Esophagus squamous epithelium (tissue), 5 donors: ENCODE data around the gene VEPH1. TPM values are rescaled to one million over a fixed set of nuclear protein-coding genes. Genes with fewer than 3 reads are reported as not detected.

Experiments used
- DNase-seq: peaks from one replicate; lab custom pipeline; 2025; lab: John Stamatoyannopoulos, UW
- H3K27ac ChIP-seq, 4 donors: fragments of 200-600 bp; sonication (generic); one replicate each; pipeline ENCODE4 v1.5.1; 2016 to 2019; ENCODE audit warnings: mild to moderate bottlenecking in 1 of 4
- H3K27me3 ChIP-seq, 4 donors: fragments of 200-600 bp; sonication (generic); 1 replicate in 3 of 4; 2 replicates in 1 of 4; pipeline versions ENCODE4 v1.5.1 to v1.6.0; 2017 to 2021; ENCODE audit warnings: antibody characterized with exemption in 1 of 4
- H3K36me3 ChIP-seq, 3 donors: fragments of 200-600 bp; sonication (generic); one replicate each; pipeline ENCODE4 v1.5.1; 2016 to 2019
- H3K4me1 ChIP-seq, 3 donors: fragments of 200-600 bp; sonication (generic); one replicate each; pipeline ENCODE4 v1.5.1; 2017 to 2019
- H3K4me3 ChIP-seq, 4 donors: fragments of 200-600 bp; sonication (generic); 1 replicate in 3 of 4; 2 replicates in 1 of 4; pipeline ENCODE4 v1.5.1; 2016 to 2019; ENCODE audit warnings: mild to moderate bottlenecking in 2 of 4, moderate library complexity in 1 of 4
- H3K9me3 ChIP-seq, 3 donors: fragments of 200-600 bp; sonication (generic); one replicate each; pipeline ENCODE4 v1.5.1; 2016 to 2019
- POLR2A ChIP-seq, 4 donors: fragments of 450-650 bp; IDR thresholded peaks; one replicate each; pipeline ENCODE4 v1.6.1; 2017; ENCODE audit warnings: antibody characterized with exemption in 4 of 4, mild to moderate bottlenecking in 4 of 4, moderate library complexity in 3 of 4
- WGBS, 2 donors: methylation state at CpG; one replicate each; pipeline ENCODE4 v1.1.5; 2018; 5-methylcytosine and 5-hydroxymethylcytosine counted together
- intact Hi-C: fragments of 100-400 bp; cut with DNase I; formaldehyde crosslinking; loops from one replicate; pipeline ENCODE4 v1.15.0; 2022
- total RNA-seq, 4 donors: library from RNA; depleted of rRNA; stranded (reverse); fragments of >200 nt; gene quantifications; one replicate each; pipeline ENCODE4 v1.1.0, GENCODE V29; 2016
- TF ChIP-seq, protein P1 (sequence below), 6 experiments: fragments of 450-650 bp in 4 of 6; fragments of 200-600 bp in 2 of 6; sonication (generic) in 2 of 6; IDR thresholded peaks; one replicate each; pipeline ENCODE4 v1.5.1; 2016 to 2019; ENCODE audit warnings: antibody characterized with exemption in 6 of 6, mild to moderate bottlenecking in 4 of 6, moderate library complexity in 4 of 6
- donor health status: DM: yes; HTN: yes; CAD: no.

VEPH1 gene
- total RNA-seq, 4 donors from 2014 or later: not detected

DNA sequence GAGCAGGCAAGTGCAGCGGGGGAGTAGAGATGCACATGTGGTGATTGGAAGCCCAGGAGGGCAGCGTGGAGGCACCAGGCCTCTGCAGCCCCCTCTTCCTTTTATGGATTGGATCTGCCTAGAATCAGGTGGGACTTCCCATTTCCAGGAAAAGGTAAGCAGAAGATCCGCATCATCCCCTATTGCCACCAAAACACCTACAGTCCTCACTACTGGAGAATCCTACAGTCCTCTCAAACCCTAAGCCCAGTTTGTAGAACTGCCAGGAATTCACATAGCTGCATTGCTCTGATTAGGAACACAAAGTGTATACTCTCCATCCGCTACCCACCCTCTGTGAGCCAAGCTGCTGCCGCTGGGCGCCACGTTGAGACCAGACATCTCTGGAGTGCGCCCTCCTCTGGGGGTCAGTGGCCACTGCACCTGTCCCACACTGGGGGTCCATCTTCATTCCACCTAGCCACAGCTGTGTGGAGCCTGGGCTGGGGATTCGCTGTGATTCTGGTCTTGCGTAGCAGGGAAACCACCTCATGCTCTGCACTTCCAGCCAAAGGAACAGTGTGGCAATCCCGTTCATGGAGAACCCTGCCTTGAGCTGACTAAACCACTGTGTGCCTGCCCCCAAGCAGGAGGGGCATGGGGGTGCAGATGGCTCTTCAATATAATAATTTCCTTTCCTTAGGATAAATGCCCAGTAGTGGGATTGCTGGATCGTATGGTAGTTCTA, 155.5 kb downstream of the VEPH1 start:
- no peak overlapping the region for H3K27ac ChIP-seq

DNA sequence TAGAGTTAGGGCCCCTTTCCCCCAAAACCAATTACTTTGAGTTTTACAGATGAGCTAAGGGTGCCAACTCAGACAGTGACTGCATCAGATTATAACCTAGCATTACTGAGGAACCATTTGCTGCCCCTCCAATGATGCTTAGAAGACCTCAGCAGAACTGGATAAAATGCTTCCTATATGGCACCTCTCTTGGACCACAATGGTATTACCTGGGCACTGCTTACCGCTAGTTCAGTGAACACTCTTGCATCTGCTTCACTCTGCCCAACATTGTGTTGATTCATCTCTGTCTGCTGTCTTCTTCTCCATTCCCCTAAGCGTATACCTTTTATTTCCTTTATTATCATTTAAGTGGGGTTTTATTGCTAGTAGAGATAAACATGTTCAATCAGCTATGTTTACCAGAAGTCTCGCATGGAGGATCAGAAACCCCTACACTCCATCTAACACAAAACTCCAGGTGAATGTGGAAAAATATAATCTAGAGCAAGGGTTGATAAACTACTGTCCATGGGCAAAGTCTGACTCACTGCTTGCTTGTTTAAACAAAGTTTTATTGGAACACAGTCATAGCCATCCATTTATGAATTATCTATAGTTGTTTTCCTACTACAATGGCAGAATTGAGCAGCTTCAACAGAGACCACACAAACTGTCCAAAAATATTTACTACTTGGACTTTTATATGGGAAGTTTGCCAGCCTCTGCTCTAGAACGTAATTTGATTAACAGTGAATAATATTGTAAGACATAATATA, 166.8 kb downstream of the VEPH1 start:
- H3K4me1 ChIP-seq: no peaks in the 10 kb centered on the region
- no peaks in the 10 kb centered on the region for H3K36me3 ChIP-seq
- H3K27me3 ChIP-seq: no peaks in the 10 kb centered on the region
- H3K9me3 ChIP-seq: peaks cover 0 to 9% (median 0%) of the 10 kb centered on the region in 3 donors
- no peak overlapping the region for H3K4me3 ChIP-seq
- TF ChIP-seq, protein P1, sequence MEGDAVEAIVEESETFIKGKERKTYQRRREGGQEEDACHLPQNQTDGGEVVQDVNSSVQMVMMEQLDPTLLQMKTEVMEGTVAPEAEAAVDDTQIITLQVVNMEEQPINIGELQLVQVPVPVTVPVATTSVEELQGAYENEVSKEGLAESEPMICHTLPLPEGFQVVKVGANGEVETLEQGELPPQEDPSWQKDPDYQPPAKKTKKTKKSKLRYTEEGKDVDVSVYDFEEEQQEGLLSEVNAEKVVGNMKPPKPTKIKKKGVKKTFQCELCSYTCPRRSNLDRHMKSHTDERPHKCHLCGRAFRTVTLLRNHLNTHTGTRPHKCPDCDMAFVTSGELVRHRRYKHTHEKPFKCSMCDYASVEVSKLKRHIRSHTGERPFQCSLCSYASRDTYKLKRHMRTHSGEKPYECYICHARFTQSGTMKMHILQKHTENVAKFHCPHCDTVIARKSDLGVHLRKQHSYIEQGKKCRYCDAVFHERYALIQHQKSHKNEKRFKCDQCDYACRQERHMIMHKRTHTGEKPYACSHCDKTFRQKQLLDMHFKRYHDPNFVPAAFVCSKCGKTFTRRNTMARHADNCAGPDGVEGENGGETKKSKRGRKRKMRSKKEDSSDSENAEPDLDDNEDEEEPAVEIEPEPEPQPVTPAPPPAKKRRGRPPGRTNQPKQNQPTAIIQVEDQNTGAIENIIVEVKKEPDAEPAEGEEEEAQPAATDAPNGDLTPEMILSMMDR (IDR thresholded peaks at IDR 0.05): no peak
- TF ChIP-seq POLR2A (IDR thresholded peaks at IDR 0.05): no peak
- intact Hi-C loops: no loop called here
- WGBS, 2 donors: 77 to 78% methylated on average over 4 of the region's 4 CpGs
- no peak overlapping the region for H3K27ac ChIP-seq
- no peak for DNase-seq

More for the DNA sequence above, 155.5 kb downstream of the VEPH1 start:
- 62 to 93% methylated on average over 6 to 8 of the region's 12 CpGs for WGBS, 2 donors
- intact Hi-C loops: no loop called here
- Histone ChIP-seq H3K27me3 (no peaks in the 10 kb centered on the region), H3K9me3 (no peaks in the 10 kb centered on the region), H3K4me3 (no peak overlapping the region), H3K4me1 (no peaks in the 10 kb centered on the region), H3K36me3 (no peaks in the 10 kb centered on the region)
- TF ChIP-seq, protein P1 (IDR thresholded peaks at IDR 0.05): no peak
- no peak for TF ChIP-seq POLR2A (IDR thresholded peaks at IDR 0.05)
- DNase-seq: no peak

DNA sequence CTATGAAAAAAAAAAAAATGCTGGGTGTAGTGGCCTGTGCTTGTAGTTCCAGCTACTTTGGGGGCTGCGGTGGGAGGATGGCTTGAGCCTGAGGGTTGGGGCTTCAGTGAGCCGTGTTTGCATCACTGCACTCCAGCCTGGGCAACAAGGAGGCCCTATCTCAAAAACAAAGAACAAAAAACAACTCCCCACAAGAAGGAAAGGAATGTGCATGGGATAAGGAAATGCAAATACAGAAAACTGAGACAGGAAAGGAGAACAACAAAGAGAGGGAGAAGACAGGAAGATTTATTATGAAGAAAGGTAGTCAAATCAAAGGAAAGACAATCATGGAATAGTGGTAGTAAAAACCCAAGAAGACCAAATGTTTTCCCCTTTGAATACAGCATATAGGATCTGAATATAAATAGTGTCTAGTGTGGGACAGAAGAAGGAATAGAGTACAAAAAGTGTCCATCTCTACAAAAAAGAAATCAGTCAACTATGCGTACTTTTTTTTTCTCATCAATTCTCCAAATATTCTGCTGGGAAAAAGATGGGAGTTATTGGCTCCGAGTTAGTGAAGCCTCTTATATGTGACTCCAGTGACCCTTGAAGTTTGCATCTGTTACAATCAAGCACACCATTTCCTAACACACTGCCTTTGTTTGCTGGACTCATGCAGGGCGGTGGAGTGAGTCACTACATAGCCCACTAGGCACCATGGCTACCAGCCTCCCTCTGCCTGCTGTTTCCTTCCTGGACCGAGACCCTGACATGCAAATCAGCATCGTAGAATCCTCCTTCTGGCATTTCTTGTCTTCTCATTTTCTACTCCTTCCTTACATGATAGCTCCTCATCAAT, 167.8 kb downstream of the VEPH1 start:
- Histone ChIP-seq H3K36me3 (no peaks in the 10 kb centered on the region), H3K27ac (no peak overlapping the region), H3K4me1 (no peaks in the 10 kb centered on the region), H3K4me3 (no peak overlapping the region), H3K9me3 (peaks cover 0 to 6% (median 0%) of the 10 kb centered on the region in 3 donors), H3K27me3 (no peaks in the 10 kb centered on the region)
- TF ChIP-seq POLR2A (IDR thresholded peaks at IDR 0.05): no peak
- TF ChIP-seq, protein P1 (IDR thresholded peaks at IDR 0.05): no peak
- DNase-seq: no peak
- intact Hi-C loops: no loop called here
- WGBS, 2 donors: 55 to 80% methylated on average over 7 of the region's 7 CpGs

DNA sequence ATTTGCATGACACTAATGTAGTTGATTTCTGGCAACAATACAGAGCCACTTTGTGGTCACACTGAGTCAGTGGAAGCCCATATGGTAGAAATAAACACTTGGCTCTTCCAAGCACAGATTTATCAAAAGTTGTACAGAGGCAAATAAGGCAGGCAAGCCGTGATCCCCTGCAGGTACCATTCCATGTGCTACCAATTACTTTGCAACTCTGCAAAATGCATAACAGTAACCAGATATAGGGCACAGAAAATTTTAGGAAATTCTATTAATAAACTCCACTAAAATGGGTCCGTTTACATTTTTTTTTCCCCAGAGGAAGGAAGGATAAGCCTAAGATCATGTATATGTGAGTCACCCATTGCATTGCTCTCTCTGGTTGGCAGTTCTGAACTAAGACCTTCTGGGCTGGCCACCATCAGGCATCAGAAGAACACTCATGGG, 169.6 kb downstream of the VEPH1 start:
- Histone ChIP-seq H3K9me3 (no peaks in the 10 kb centered on the region), H3K36me3 (no peaks in the 10 kb centered on the region), H3K4me1 (no peaks in the 10 kb centered on the region), H3K27me3 (no peaks in the 10 kb centered on the region), H3K27ac (no peak overlapping the region), H3K4me3 (no peak overlapping the region)
- DNase-seq: no peak
- WGBS, 2 donors: 36 to 62% methylated on average over 2 of the region's 2 CpGs
- intact Hi-C loops: no loop called here
- TF ChIP-seq, protein P1 (IDR thresholded peaks at IDR 0.05): no peak
- no peak for TF ChIP-seq POLR2A (IDR thresholded peaks at IDR 0.05)
